Measurements from ENCODE around the gene PDS5B.

DNA sequence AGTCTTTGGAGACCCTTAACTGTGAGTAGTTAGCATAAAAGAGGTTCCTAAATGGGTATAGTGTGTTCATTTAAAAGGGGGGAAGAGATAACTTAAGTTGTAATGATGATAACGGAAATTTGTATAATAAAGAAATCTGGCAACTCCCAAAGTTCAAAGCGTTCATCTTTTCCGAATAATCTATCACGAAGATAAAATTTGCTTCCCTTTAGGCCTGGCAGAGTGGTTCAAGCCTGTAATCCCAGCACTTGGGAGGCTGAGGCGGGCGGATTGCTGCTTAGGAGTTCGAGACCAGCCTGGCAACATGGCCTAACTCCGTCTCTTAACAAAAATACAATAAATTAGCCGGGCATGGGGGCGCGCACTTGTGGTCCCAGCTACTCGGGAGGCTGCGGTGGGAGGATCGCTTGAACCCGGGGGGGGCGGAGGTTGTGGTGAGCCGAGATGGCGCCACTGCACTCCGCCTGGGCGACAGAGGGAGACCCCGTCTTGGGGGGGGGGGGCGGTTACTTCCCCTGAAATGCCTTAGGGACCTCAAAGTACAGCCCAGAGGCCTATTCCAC lies 48.6 kb upstream of the PDS5B start:
- TF ChIP-seq, protein P1, sequence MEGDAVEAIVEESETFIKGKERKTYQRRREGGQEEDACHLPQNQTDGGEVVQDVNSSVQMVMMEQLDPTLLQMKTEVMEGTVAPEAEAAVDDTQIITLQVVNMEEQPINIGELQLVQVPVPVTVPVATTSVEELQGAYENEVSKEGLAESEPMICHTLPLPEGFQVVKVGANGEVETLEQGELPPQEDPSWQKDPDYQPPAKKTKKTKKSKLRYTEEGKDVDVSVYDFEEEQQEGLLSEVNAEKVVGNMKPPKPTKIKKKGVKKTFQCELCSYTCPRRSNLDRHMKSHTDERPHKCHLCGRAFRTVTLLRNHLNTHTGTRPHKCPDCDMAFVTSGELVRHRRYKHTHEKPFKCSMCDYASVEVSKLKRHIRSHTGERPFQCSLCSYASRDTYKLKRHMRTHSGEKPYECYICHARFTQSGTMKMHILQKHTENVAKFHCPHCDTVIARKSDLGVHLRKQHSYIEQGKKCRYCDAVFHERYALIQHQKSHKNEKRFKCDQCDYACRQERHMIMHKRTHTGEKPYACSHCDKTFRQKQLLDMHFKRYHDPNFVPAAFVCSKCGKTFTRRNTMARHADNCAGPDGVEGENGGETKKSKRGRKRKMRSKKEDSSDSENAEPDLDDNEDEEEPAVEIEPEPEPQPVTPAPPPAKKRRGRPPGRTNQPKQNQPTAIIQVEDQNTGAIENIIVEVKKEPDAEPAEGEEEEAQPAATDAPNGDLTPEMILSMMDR (IDR thresholded peaks at IDR 0.05) = no peak
- TF ChIP-seq EP300 (IDR thresholded peaks at IDR 0.05) = no peak

All from tibial nerve (tissue), 4 donors.